Ishikawa (cell line): Measurements from ENCODE around the gene ADK.

Experiments used
- CEBPB ChIP-seq: IDR thresholded peaks from 2 replicates; pipeline ENCODE4 v1.6.1; 2012
- CREB1 ChIP-seq: IDR thresholded peaks from 2 replicates; pipeline ENCODE4 v1.6.1; 2012; ENCODE audit warnings: low read depth
- EGR1 ChIP-seq: IDR thresholded peaks from 2 replicates; pipeline ENCODE4 v1.6.1; 2012
- EP300 ChIP-seq: IDR thresholded peaks from 2 replicates; pipeline ENCODE4 v1.6.1; 2012; ENCODE audit warnings: borderline replicate concordance
- FOXM1 ChIP-seq: IDR thresholded peaks from 2 replicates; pipeline ENCODE4 v1.6.1; 2012; ENCODE audit warnings: low read depth, borderline replicate concordance
- MAX ChIP-seq: IDR thresholded peaks from 2 replicates; pipeline ENCODE4 v1.6.1; 2012
- NFIC ChIP-seq: IDR thresholded peaks from 2 replicates; pipeline ENCODE4 v1.6.1; 2012
- RAD21 ChIP-seq: IDR thresholded peaks from 2 replicates; pipeline ENCODE4 v1.6.1; 2012; ENCODE audit warnings: low read depth
- REST ChIP-seq: IDR thresholded peaks from 2 replicates; pipeline ENCODE4 v1.6.1; 2012; ENCODE audit warnings: low read depth, mild to moderate bottlenecking
- TAF1 ChIP-seq: IDR thresholded peaks from 2 replicates; pipeline ENCODE4 v1.6.1; 2012; ENCODE audit warnings: low read depth, mild to moderate bottlenecking
- TCF12 ChIP-seq: IDR thresholded peaks from 2 replicates; pipeline ENCODE4 v1.6.1; 2012; ENCODE audit warnings: low read depth
- TEAD4 ChIP-seq: IDR thresholded peaks from 2 replicates; pipeline ENCODE4 v1.6.1; 2012
- USF1 ChIP-seq: IDR thresholded peaks from 2 replicates; pipeline ENCODE4 v1.6.1; 2012
- YY1 ChIP-seq: IDR thresholded peaks from 2 replicates; pipeline ENCODE4 v1.6.1; 2012; ENCODE audit warnings: low read depth
- ZBTB7A ChIP-seq: IDR thresholded peaks from 2 replicates; pipeline ENCODE4 v1.6.1; 2012; ENCODE audit warnings: low read depth

ADK gene

GRCh38 chr10:74754381-74754821 is 603.4 kb downstream of the ADK start:
- TF ChIP-seq CREB1 (no peak), TCF12 (no peak), MAX (no peak), YY1 (no peak), EP300 (no peak), RAD21 (no peak), TEAD4 (no peak), USF1 (no peak), FOXM1 (no peak), TAF1 (no peak), EGR1 (no peak), CEBPB (no peak), REST (no peak), ZBTB7A (no peak)

- no peak for TF ChIP-seq EP300
- TF ChIP-seq MAX: no peak
- no peak for TF ChIP-seq YY1
- no peak for TF ChIP-seq TEAD4
- TF ChIP-seq FOXM1: no peak
- no peak for TF ChIP-seq ZBTB7A
- no peak for TF ChIP-seq RAD21
- TF ChIP-seq EGR1: no peak
- TF ChIP-seq NFIC: no peak
- no peak for TF ChIP-seq TAF1
Measured at GRCh38 chr10:74755273-74755672, 604.3 kb downstream of the ADK start.
